Measurements from ENCODE around the gene AP5M1. TPM values are rescaled to one million over a fixed set of nuclear protein-coding genes. Genes with fewer than 3 reads are reported as not detected.
A peak's percentile ranks its signal among the peaks of the same experiment; 100 is the strongest.
"Not testable (repeated sequence)": the region's sequence is repeated elsewhere in the genome, so short reads cannot be mapped to it uniquely, and the experiment has no call there.

The AP5M1 gene
- 24.9 and 25.4 TPM in 2 replicates for total RNA-seq (2014; rRNA removed; shearing (Covaris generic))
- 31.2 and 38.0 TPM in 2 replicates for polyA plus RNA-seq (2015; cell fraction: cytosol; rRNA removed)
- polyA plus RNA-seq (2015; cell fraction: nucleus; rRNA removed), result 37.7 and 43.9 TPM in 2 replicates

- in situ Hi-C loops (cut with HindIII; ENCODE audit: low pct_unique_long_range_greater_than_20kb, low sequenced_read_pairs), result no loop called here
- DNase-seq (ENCODE audit: low read depth, low spot score), result peak; percentile 90
Measured at GRCh38 chr14:57268161-57269069, at the start of gene AP5M1, which contains the start of gene EXOC5. TSS of gene AP5M1 (plus strand) at chr14:57268971. CDS start at chr14:57269315, 344 bp downstream. TSS of gene EXOC5 (minus strand) at chr14:57268905. CDS start at chr14:57268648, 257 bp downstream.

- no peak for DNase-seq (ENCODE audit: low read depth, low spot score)
- in situ Hi-C loops (cut with HindIII; ENCODE audit: low pct_unique_long_range_greater_than_20kb, low sequenced_read_pairs), result no loop called here
Measured at GRCh38 chr14:57221931-57222330, 46.8 kb upstream of the AP5M1 start.

- DNase-seq (ENCODE audit: low read depth, low spot score), result no peak
- in situ Hi-C loops (cut with HindIII; ENCODE audit: low pct_unique_long_range_greater_than_20kb, low sequenced_read_pairs), result no loop called here
Measured at GRCh38 chr14:57227083-57227482, 41.7 kb upstream of the AP5M1 start.

GRCh38 chr14:57228320-57228719, 40.5 kb upstream of the AP5M1 start:
- in situ Hi-C loops (cut with HindIII; ENCODE audit: low pct_unique_long_range_greater_than_20kb, low sequenced_read_pairs); DNase-seq (ENCODE audit: low read depth, low spot score): not testable (repeated sequence)

- in situ Hi-C loops (cut with HindIII; ENCODE audit: low pct_unique_long_range_greater_than_20kb, low sequenced_read_pairs), result no loop called here
- no peak for DNase-seq (ENCODE audit: low read depth, low spot score)
Measured at GRCh38 chr14:57232006-57232405, 36.8 kb upstream of the AP5M1 start.

GRCh38 chr14:57240115-57240514, 28.7 kb upstream of the AP5M1 start:
- DNase-seq (ENCODE audit: low read depth, low spot score); in situ Hi-C loops (cut with HindIII; ENCODE audit: low pct_unique_long_range_greater_than_20kb, low sequenced_read_pairs): not testable (repeated sequence)

GRCh38 chr14:57243320-57243719, 25.5 kb upstream of the AP5M1 start:
- in situ Hi-C loops (cut with HindIII; ENCODE audit: low pct_unique_long_range_greater_than_20kb, low sequenced_read_pairs), result no loop called here
- DNase-seq (ENCODE audit: low read depth, low spot score), result no peak

GRCh38 chr14:57244106-57244505, 24.7 kb upstream of the AP5M1 start:
- in situ Hi-C loops (cut with HindIII; ENCODE audit: low pct_unique_long_range_greater_than_20kb, low sequenced_read_pairs), result no loop called here
- no peak for DNase-seq (ENCODE audit: low read depth, low spot score)

GRCh38 chr14:57245941-57246340, 22.8 kb upstream of the AP5M1 start:
- in situ Hi-C loops (cut with HindIII; ENCODE audit: low pct_unique_long_range_greater_than_20kb, low sequenced_read_pairs), result no loop called here
- DNase-seq (ENCODE audit: low read depth, low spot score), result peak; percentile 81

- DNase-seq (ENCODE audit: low read depth, low spot score), result no peak
- in situ Hi-C loops (cut with HindIII; ENCODE audit: low pct_unique_long_range_greater_than_20kb, low sequenced_read_pairs), result no loop called here
Measured at GRCh38 chr14:57246933-57247657, 21.7 kb upstream of the AP5M1 start.

GRCh38 chr14:57254884-57255283, 13.9 kb upstream of the AP5M1 start:
- no peak for DNase-seq (ENCODE audit: low read depth, low spot score)
- in situ Hi-C loops (cut with HindIII; ENCODE audit: low pct_unique_long_range_greater_than_20kb, low sequenced_read_pairs), result no loop called here

GRCh38 chr14:57258221-57258620, 10.6 kb upstream of the AP5M1 start:
- in situ Hi-C loops (cut with HindIII; ENCODE audit: low pct_unique_long_range_greater_than_20kb, low sequenced_read_pairs); DNase-seq (ENCODE audit: low read depth, low spot score): not testable (repeated sequence)

- in situ Hi-C loops (cut with HindIII; ENCODE audit: low pct_unique_long_range_greater_than_20kb, low sequenced_read_pairs), result no loop called here
Measured at GRCh38 chr14:57259672-57260071, 9.1 kb upstream of the AP5M1 start.

GRCh38 chr14:57261604-57262003, 7.2 kb upstream of the AP5M1 start:
- DNase-seq (ENCODE audit: low read depth, low spot score), result no peak

More at GRCh38 chr14:57259672-57260071, 9.1 kb upstream of the AP5M1 start:
- DNase-seq (ENCODE audit: low read depth, low spot score), result no peak

GRCh38 chr14:57262117-57262516, 6.7 kb upstream of the AP5M1 start:
- DNase-seq (ENCODE audit: low read depth, low spot score), result no peak
- in situ Hi-C loops (cut with HindIII; ENCODE audit: low pct_unique_long_range_greater_than_20kb, low sequenced_read_pairs), result no loop called here

More at GRCh38 chr14:57261604-57262003, 7.2 kb upstream of the AP5M1 start:
- in situ Hi-C loops (cut with HindIII; ENCODE audit: low pct_unique_long_range_greater_than_20kb, low sequenced_read_pairs), result no loop called here

- in situ Hi-C loops (cut with HindIII; ENCODE audit: low pct_unique_long_range_greater_than_20kb, low sequenced_read_pairs), result no loop called here
- DNase-seq (ENCODE audit: low read depth, low spot score), result no peak
Measured at GRCh38 chr14:57266065-57266464, 2.7 kb upstream of the AP5M1 start.

- DNase-seq (ENCODE audit: low read depth, low spot score), result no peak
- in situ Hi-C loops (cut with HindIII; ENCODE audit: low pct_unique_long_range_greater_than_20kb, low sequenced_read_pairs), result no loop called here
Measured at GRCh38 chr14:57273236-57273635, 4.5 kb downstream of the AP5M1 start.

- in situ Hi-C loops (cut with HindIII; ENCODE audit: low pct_unique_long_range_greater_than_20kb, low sequenced_read_pairs), result no loop called here
- no peak for DNase-seq (ENCODE audit: low read depth, low spot score)
Measured at GRCh38 chr14:57274551-57274950, 5.8 kb downstream of the AP5M1 start.

All from SK-MEL-5 (cell line).